Measurements from ENCODE around the gene KREMEN2.

KREMEN2 gene

DNA sequence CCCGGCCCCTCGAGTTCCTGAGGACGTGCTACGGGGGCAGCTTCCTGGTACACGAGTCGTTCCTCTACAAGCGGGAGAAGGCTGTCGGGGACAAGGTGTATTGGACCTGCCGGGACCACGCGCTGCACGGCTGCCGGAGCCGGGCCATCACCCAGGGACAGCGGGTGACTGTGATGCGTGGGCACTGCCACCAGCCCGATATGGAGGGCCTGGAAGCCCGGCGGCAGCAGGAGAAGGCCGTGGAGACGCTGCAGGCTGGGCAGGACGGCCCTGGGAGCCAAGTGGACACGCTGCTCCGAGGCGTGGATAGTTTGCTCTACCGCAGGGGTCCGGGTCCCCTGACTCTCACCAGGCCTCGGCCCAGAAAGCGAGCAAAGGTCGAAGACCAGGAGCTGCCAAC lies 30.9 kb upstream of the KREMEN2 start:
- TF ChIP-seq, protein P1, sequence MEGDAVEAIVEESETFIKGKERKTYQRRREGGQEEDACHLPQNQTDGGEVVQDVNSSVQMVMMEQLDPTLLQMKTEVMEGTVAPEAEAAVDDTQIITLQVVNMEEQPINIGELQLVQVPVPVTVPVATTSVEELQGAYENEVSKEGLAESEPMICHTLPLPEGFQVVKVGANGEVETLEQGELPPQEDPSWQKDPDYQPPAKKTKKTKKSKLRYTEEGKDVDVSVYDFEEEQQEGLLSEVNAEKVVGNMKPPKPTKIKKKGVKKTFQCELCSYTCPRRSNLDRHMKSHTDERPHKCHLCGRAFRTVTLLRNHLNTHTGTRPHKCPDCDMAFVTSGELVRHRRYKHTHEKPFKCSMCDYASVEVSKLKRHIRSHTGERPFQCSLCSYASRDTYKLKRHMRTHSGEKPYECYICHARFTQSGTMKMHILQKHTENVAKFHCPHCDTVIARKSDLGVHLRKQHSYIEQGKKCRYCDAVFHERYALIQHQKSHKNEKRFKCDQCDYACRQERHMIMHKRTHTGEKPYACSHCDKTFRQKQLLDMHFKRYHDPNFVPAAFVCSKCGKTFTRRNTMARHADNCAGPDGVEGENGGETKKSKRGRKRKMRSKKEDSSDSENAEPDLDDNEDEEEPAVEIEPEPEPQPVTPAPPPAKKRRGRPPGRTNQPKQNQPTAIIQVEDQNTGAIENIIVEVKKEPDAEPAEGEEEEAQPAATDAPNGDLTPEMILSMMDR (IDR thresholded peaks at IDR 0.05; ENCODE audit: extremely low read depth, insufficient read depth, missing control alignments): no peak
- in situ Hi-C loops (cut with MboI; ENCODE audit: low pct_unique_long_range_greater_than_20kb, low sequenced_read_pairs, unreplicated experiment): no loop called here
- no peak for DNase-seq (ENCODE audit: low spot score)

DNA sequence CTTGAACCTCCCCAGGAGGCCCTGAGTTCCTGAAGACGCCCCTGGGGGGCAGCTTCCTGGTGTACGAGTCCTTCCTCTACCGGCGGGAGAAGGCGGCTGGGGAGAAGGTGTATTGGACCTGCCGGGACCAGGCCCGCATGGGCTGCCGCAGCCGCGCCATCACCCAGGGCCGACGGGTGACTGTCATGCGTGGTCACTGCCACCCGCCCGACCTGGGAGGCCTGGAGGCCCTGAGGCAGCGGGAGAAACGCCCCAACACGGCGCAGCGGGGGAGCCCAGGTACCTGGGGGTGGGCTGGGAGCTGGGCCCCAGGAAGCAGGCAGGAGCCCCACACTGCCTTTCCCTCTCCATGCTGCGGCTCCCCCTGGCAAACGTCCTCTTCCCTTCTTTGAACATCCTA lies 30.4 kb upstream of the KREMEN2 start:
- DNase-seq (ENCODE audit: low spot score): no peak
- in situ Hi-C loops (cut with MboI; ENCODE audit: low pct_unique_long_range_greater_than_20kb, low sequenced_read_pairs, unreplicated experiment): no loop called here
- TF ChIP-seq, protein P1 (IDR thresholded peaks at IDR 0.05; ENCODE audit: extremely low read depth, insufficient read depth, missing control alignments): no peak

DNA sequence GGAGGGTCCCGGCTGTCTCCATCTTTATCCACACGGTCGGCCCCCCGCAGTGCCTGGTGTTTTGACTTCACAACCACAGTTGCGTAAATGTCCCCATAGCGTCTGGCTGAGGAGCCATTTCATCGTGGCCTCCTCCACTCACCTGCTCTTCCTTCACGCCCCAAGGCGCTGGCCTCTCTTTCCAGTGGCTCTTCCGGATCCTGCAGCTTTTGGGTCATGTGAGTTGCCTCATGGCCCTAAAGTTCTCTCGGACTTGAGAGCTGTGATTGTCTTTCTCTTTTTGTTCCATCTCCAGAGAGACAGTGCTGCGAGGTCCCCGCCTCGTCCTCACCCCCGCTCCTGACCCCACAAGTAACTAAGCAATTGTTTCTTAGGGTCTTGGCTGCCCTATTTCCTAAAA lies 29.6 kb upstream of the KREMEN2 start:
- DNase-seq (ENCODE audit: low spot score): no peak
- TF ChIP-seq, protein P1 (IDR thresholded peaks at IDR 0.05; ENCODE audit: extremely low read depth, insufficient read depth, missing control alignments): no peak
- in situ Hi-C loops (cut with MboI; ENCODE audit: low pct_unique_long_range_greater_than_20kb, low sequenced_read_pairs, unreplicated experiment): no loop called here

DNA sequence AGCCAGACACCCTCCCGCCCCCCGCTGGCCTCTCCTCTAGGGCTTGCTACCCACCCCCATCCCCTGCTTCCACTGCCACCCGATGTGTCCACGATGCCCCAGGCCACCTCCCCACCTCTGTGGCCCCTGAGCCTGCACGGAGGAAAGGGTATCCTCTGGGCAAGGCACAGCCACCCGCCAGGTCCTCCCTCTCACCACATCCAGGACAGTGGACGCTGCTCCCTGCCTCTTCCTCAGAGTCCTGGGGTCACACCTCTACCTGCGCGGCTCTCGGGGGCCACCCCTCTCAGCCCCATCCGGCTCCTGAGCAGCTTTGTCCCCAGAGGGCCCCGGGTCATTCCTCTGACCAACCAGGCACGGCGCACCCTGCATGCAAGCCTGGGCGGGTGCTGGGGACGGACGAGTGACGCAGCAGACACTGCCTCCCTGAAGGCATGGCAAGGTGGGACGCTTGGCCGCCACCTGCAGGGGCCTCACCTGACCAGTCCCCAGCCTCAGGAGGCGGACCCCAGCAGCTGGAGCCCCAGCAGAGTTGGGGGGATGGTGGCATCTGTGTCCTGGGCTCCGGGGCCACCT lies 27.6 kb upstream of the KREMEN2 start:
- TF ChIP-seq, protein P1 (IDR thresholded peaks at IDR 0.05; ENCODE audit: extremely low read depth, insufficient read depth, missing control alignments): no peak
- in situ Hi-C loops (cut with MboI; ENCODE audit: low pct_unique_long_range_greater_than_20kb, low sequenced_read_pairs, unreplicated experiment): no loop called here
- DNase-seq (ENCODE audit: low spot score): no peak

DNA sequence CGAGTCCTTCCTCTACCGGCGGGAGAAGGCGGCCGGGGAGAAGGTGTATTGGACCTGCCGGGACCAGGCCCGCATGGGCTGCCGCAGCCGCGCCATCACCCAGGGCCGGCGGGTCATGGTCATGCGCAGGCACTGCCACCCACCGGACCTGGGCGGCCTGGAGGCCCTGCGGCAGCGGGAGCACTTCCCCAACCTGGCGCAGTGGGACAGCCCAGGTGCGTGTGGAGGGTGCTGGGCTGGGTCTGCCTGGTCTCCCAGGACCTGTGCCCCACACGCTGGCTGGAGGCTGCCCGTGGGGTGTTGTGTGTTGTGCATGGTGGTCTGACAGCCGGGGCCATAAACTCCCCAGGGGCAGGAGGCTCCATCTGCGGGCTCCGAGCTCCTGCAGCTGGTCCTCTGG lies 26.9 kb upstream of the KREMEN2 start:
- DNase-seq (ENCODE audit: low spot score): no peak
- TF ChIP-seq, protein P1 (IDR thresholded peaks at IDR 0.05; ENCODE audit: extremely low read depth, insufficient read depth, missing control alignments): no peak
- in situ Hi-C loops (cut with MboI; ENCODE audit: low pct_unique_long_range_greater_than_20kb, low sequenced_read_pairs, unreplicated experiment): no loop called here

DNA sequence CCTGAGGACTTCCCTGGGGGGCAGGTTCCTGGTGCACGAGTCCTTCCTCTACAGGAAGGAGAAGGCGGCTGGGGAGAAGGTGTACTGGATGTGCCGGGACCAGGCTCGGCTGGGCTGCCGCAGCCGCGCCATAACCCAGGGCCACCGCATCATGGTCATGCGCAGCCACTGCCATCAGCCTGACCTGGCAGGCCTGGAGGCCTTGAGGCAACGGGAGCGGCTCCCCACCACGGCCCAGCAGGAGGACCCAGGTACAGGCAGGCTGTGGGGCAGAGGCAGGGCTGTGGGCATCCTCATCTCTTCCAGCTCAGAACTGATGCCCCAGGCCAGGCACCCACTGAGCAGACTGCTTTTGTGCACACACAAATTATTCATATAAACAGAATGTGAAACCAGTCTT lies 25.9 kb upstream of the KREMEN2 start:
- TF ChIP-seq, protein P1 (IDR thresholded peaks at IDR 0.05; ENCODE audit: extremely low read depth, insufficient read depth, missing control alignments): no peak
- in situ Hi-C loops (cut with MboI; ENCODE audit: low pct_unique_long_range_greater_than_20kb, low sequenced_read_pairs, unreplicated experiment): no loop called here
- DNase-seq (ENCODE audit: low spot score): no peak

DNA sequence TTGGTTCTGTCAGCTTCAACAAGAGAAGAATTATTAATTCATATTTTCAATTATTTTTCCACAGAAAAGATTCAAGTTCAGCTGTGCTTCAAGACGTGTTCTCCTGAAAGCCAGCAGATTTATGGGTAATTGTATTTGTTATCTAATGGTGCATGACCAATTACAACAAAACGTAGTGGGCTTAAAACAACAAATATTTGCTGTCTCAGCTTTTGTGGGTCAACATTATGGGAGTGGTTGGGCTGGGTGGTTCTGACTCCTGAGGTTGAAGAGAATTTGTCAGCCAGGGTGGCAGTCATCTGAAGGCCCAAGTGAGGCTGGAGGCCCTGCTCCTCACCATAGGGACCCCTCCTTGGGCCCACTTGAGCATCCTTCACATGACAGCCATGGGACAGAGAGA lies 24.1 kb upstream of the KREMEN2 start:
- TF ChIP-seq, protein P1 (IDR thresholded peaks at IDR 0.05; ENCODE audit: extremely low read depth, insufficient read depth, missing control alignments): no peak
- in situ Hi-C loops (cut with MboI; ENCODE audit: low pct_unique_long_range_greater_than_20kb, low sequenced_read_pairs, unreplicated experiment): no loop called here
- no peak for DNase-seq (ENCODE audit: low spot score)

All from GM13977 (cell line).